Progenitor cell of endocrine pancreas (in vitro differentiated cells): ENCODE measurements around the gene SOBP. TPM values are rescaled to one million over a fixed set of nuclear protein-coding genes. Genes with fewer than 3 reads are reported as not detected.

ENCODE experiments used
- DNase-seq: peaks from one replicate; pipeline ENCODE4 v3.0.0; 2021; ENCODE audit warnings: low spot score; ENCODE audit not compliant: unreplicated experiment
- H3K27ac Mint-ChIP-seq: 2 replicates; pipeline ENCODE4 v1.8.0; 2021; ENCODE audit warnings: mild to moderate bottlenecking, moderate library complexity, mixed read lengths
- H3K27me3 Mint-ChIP-seq: 2 replicates; pipeline ENCODE4 v1.8.0; 2021; ENCODE audit warnings: mixed read lengths
- H3K36me3 Mint-ChIP-seq: 2 replicates; pipeline ENCODE4 v1.8.0; 2022; ENCODE audit warnings: mixed read lengths; ENCODE audit not compliant: insufficient read depth
- H3K4me1 Mint-ChIP-seq: 2 replicates; pipeline ENCODE4 v1.8.0; 2021; ENCODE audit warnings: low read depth, mixed read lengths
- H3K4me3 Mint-ChIP-seq: 2 replicates; pipeline ENCODE4 v1.8.0; 2021; ENCODE audit warnings: low read depth, mild to moderate bottlenecking, moderate library complexity, mixed read lengths
- H3K9me3 Mint-ChIP-seq: 2 replicates; pipeline ENCODE4 v1.8.0; 2021; ENCODE audit warnings: low read depth, mixed read lengths
- total RNA-seq: library from RNA; stranded (reverse); gene quantifications from 2 replicates; pipeline ENCODE4 v1.2.1, GENCODE V29; 2021
- TF ChIP-seq, protein P1 (sequence below): fragments of 200-600 bp; sonication (generic); IDR thresholded peaks from one replicate; pipeline ENCODE4 v1.5.0; 2021; ENCODE audit warnings: antibody characterized with exemption, mild to moderate bottlenecking; ENCODE audit not compliant: unreplicated experiment

The SOBP gene
- total RNA-seq, 1 donor from 2014 or later, result 17.0 TPM

DNA sequence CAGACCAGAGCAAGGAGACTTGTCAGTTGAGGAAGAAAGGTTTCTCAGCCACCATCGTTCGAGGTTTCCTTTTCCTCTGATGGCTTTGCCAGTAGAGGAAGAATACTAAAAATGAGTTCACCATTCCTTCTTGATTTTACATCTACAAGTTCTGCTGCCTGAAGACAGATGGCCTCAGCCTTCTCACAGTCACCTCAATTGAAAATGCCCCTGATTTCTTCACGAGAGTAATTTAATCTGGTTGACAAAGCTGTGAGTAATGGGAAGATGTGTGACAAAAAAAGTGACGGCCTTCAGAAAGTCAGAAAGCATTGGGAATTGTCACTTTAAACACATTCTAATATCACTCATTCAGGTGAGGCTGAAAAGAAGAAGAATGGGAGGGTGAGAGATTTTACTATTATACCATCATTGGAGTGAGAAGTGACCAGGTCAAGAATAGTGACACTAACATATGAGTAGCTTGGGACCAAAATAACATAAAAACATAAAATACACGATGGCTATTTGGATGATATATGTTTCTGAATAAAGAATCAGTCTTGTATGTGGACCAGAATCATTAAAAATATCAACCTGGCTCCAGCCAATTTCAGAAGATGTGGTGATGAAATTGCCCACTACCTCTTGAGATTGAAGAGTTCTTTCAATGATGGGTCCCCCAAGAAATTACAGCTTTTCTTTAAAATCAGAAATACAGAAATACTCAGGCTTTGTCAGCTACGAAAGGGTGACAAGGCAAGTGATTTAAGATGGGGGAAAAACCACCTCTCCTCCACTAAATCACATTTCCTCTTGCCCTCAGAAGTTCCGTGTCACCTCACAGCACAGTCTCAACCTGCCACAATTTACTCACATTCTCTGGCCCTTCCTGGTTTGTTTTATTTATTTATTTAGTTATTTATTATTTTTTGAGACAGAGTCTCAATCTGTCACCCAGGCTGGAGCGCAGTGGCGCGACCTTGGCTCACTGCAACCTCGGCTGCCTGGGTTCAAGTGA is 147.7 kb downstream of the SOBP start:
- H3K4me3 Mint-ChIP-seq, result no peak overlapping the region
- no peak for DNase-seq
- H3K27ac Mint-ChIP-seq, result no peak overlapping the region
- no peaks in the 10 kb centered on the region for H3K4me1 Mint-ChIP-seq
- peaks cover 13% of the 10 kb centered on the region for H3K36me3 Mint-ChIP-seq
- no peaks in the 10 kb centered on the region for H3K9me3 Mint-ChIP-seq
- H3K27me3 Mint-ChIP-seq, result peaks cover 25% of the 10 kb centered on the region
- TF ChIP-seq, protein P1, sequence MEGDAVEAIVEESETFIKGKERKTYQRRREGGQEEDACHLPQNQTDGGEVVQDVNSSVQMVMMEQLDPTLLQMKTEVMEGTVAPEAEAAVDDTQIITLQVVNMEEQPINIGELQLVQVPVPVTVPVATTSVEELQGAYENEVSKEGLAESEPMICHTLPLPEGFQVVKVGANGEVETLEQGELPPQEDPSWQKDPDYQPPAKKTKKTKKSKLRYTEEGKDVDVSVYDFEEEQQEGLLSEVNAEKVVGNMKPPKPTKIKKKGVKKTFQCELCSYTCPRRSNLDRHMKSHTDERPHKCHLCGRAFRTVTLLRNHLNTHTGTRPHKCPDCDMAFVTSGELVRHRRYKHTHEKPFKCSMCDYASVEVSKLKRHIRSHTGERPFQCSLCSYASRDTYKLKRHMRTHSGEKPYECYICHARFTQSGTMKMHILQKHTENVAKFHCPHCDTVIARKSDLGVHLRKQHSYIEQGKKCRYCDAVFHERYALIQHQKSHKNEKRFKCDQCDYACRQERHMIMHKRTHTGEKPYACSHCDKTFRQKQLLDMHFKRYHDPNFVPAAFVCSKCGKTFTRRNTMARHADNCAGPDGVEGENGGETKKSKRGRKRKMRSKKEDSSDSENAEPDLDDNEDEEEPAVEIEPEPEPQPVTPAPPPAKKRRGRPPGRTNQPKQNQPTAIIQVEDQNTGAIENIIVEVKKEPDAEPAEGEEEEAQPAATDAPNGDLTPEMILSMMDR, result no peak

DNA sequence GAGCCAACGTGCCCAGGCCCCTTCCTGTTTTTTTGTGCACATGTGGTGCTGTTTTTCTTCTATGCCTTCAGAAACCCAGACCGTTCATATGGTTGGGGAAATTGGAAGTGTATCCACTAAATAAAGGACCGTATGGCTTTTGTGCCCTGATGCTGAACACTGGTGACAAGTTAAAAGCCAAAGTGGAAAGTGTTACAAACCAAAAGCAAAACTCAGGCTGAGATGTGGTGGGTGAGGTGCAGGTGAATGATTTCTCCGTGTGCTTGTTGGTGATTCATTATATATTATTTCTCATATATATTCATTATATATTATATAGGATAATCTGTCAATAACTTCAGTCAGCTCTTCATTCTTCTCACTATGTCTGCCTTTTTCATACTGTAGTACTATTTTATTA is 148.6 kb downstream of the SOBP start:
- TF ChIP-seq, protein P1, result no peak
- no peak for DNase-seq
- Mint-ChIP-seq H3K9me3 (no peaks in the 10 kb centered on the region), H3K4me3 (no peak overlapping the region), H3K4me1 (no peaks in the 10 kb centered on the region), H3K36me3 (peaks cover 11% of the 10 kb centered on the region), H3K27me3 (peaks cover 16% of the 10 kb centered on the region), H3K27ac (no peak overlapping the region)

DNA sequence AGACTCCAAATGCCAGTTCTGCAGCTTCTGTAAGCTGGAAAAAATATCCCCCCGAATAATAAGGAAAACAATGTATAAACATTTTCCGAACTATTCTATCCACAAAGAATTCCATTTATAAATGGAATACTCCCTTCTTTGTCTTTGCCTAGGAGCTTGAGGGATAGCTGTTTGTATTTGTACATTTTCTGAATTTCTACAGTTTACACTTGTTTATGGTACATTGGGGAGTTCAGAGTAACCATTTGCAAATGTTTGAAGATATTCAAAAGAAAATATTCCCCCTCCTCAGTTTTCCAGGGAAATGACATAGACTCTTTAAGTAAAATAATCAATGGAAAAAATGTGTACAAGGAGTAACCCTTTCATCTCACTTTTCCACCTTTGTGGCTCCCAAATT is 149.6 kb downstream of the SOBP start:
- peaks cover 6% of the 10 kb centered on the region for H3K36me3 Mint-ChIP-seq
- no peaks in the 10 kb centered on the region for H3K4me1 Mint-ChIP-seq
- H3K4me3 Mint-ChIP-seq, result no peak overlapping the region
- H3K27ac Mint-ChIP-seq, result no peak overlapping the region
- TF ChIP-seq, protein P1, result no peak
- DNase-seq, result no peak
- H3K27me3 Mint-ChIP-seq, result peaks cover 12% of the 10 kb centered on the region
- H3K9me3 Mint-ChIP-seq, result no peaks in the 10 kb centered on the region

DNA sequence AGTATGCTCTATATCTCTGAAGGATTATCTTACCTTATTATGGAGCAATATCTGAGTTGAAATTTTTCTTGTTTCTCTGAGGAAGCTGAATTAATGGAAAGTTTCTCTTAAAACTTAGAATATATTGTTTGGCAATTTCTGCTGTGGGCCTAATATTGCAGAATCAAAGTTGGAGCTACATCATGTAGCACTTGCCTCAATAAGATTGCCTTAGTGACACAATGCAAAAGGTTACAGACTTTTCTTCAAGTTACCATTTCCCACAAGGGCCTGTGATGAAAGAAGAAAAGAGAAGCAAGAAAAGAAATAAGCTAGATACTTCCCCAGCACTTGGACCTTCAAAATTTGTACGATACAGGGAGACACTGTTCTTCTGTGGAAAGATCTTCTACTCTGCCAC is 151.2 kb downstream of the SOBP start:
- Mint-ChIP-seq H3K27ac (no peak overlapping the region), H3K36me3 (peaks cover 2% of the 10 kb centered on the region), H3K4me1 (no peaks in the 10 kb centered on the region), H3K9me3 (no peaks in the 10 kb centered on the region), H3K27me3 (peaks cover 7% of the 10 kb centered on the region), H3K4me3 (no peak overlapping the region)
- no peak for DNase-seq
- TF ChIP-seq, protein P1, result no peak

DNA sequence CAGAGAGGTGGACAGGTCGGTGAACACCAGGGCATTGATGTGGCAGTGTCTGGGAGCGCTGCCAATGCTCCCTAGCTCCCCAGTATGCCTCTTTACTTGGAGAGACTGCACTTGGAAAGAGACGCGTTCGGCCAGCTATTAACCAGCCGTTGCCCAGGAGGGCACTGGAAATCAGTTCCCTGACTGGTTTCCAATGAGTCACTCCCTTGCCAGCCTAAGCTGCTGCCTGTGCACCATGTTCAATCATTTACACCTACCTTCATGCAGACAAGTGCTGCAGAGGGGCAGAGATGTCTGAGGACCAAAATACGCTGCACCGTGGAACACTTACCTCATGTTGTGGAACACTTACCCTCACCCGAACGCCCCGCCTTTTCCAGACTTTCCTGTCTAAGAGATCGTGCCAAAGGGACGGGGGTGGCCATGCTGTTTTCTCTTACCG is 151.6 kb downstream of the SOBP start:
- peaks cover 3% of the 10 kb centered on the region for H3K27me3 Mint-ChIP-seq
- no peaks in the 10 kb centered on the region for H3K36me3 Mint-ChIP-seq
- no peak overlapping the region for H3K27ac Mint-ChIP-seq
- DNase-seq, result no peak
- no peaks in the 10 kb centered on the region for H3K4me1 Mint-ChIP-seq
- TF ChIP-seq, protein P1, result no peak
- H3K4me3 Mint-ChIP-seq, result no peak overlapping the region
- H3K9me3 Mint-ChIP-seq, result no peaks in the 10 kb centered on the region
